HG02852 (cell line): ENCODE measurements around the gene TECTA.

Source experiments
- ATAC-seq: cut with Tn5 transposase; IDR thresholded peaks from one replicate; pipeline ENCODE4 v1.9.1; 2021; ENCODE audit warnings: mild to moderate bottlenecking, moderate library complexity; ENCODE audit not compliant: unreplicated experiment

Gene TECTA

DNA sequence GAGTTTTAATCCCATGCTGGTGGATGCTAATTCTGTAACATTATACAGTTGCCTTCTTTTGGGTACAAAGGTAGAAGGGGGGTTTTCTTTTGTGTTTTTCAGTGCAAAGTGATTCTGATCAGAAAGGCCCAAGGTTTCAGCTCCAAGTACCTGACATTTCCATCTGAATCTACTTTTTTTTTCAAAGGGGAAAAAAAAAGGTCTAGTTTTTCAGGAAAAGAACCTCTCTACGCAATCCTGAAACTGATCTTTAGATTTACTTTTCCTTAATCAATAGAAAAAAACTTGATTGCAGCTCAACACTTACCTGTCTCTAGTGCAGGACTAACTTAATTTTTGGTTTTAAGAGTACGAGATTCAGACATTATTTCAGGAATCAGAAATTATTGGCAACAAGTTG, at the start of gene TECTA:
TECTA (plus strand) TSS at position 301 of the 400 bp plus-strand sequence. CDS start 1,423 bp downstream, outside the sequence.
- no peak for ATAC-seq

DNA sequence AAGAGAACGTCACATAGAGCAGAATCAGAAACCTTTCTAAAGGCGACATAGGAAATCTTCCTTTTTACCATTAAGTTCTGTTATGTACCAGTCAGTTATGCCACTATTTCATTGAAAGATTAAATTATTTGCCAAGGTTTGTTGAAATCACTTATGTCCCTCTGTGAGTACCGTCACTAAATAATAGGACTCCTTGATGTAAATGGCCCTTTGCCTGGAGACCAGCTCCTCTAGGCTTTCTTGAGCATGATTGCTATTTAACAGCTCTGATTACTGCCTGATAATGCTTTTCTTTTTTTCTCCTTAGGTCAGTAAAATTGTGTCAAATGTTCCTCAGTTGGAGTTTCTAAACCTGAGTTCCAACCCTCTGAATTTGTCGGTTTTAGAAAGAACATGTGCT, 47.8 kb upstream of the TECTA start:
- no peak for ATAC-seq

DNA sequence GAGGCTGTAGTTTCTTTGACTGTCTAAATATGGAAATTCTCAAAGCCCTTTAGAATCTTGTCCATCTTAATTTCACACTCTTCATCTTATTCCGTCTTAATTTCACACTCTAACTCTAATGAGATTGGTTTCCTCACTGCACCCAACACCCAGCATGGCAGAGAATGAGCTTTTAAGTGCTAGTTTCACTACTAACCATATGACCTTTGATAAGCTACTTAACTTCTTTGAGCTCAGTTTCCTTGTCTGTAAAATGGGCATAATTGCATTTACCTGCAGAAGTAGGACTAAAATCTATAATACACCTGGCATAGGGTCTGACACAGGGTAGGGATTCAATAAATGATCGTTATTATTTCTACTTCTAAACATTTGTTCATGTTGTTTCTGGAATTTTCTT, 46.8 kb upstream of the TECTA start:
- ATAC-seq = no peak

DNA sequence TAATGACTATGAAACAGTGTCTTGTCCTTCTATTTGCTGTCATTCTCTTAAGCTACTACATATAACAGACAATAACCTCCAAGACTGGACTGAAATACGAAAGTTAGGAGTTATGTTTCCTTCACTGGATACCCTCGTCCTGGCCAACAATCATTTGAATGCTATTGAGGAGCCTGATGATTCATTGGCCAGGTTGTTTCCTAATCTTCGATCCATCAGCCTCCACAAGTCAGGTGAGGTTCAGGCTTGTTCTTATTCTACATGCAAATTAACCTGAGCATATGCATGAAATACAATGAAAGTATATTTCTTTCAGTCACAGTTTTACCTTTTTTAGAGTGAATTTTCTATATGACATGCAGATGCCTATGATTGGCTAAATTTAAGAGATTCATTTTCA, 46.0 kb upstream of the TECTA start:
- no peak for ATAC-seq

GRCh38 chr11:121057922-121058321, 43.1 kb upstream of the TECTA start:
- no peak for ATAC-seq

DNA sequence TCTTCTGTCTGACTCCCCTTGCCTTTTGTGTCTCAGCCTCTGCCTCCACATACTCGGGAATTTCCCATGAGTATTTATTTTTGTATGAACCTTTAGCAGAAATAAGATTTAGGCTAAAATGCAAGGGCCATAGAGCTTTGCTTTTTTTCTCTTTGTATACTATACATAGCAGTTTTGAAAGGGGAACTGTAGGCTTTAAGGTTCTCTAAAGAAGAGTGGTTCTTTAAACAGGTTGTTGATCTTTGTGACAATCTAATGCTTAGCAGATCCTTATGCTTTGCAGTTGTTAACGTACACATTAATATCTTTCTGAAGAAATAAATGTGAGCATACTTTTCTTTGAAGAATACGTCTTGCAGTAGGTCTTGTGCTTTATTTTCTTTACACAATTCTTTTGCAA, 42.1 kb upstream of the TECTA start:
- no peak for ATAC-seq

- ATAC-seq = peak; percentile 97
Observed at GRCh38 chr11:121059605-121060004, 41.4 kb upstream of the TECTA start.

DNA sequence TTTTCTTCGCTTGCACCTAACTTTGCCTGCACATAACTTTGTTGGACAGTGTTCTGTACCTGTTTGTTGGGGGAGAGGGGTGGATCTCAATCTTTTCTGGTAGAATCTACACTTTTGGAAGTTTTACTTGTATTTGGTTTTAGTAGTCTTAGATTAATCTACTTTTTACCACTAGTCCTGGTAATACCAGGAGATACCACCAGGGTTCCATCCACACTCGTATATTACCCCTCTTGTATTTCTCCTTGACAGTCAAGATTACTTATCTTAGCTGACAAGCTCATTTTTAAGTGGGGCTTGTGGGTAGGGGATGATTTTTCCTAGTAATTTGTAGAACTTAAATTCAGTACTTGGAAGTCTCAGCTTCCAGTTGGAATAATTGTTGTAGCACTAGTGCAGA, 37.3 kb upstream of the TECTA start:
- ATAC-seq = no peak

GRCh38 chr11:121066623-121067022, 34.4 kb upstream of the TECTA start:
- no peak for ATAC-seq

DNA sequence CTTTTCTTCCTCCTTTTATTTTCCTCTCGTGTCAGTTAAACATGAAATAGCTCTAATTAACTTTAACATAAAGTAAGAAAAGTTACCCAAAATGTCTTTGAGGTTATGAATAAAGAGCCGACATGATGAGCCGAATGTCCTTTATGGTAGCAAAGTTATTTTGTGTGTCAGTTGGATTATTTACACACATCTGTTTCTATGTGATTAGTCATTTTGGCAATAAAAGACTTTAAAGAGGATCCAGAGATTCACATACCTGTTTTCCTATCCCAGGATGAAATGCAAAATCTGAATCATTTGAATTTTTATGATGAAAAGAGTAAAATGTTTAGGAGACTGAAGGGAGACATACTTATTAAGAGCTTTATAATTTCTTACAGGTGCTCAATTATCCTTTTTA, 34.0 kb upstream of the TECTA start:
- no peak for ATAC-seq

GRCh38 chr11:121067453-121067852, 33.6 kb upstream of the TECTA start:
- no peak for ATAC-seq

GRCh38 chr11:121067962-121068647, 32.9 kb upstream of the TECTA start:
- ATAC-seq = no peak

DNA sequence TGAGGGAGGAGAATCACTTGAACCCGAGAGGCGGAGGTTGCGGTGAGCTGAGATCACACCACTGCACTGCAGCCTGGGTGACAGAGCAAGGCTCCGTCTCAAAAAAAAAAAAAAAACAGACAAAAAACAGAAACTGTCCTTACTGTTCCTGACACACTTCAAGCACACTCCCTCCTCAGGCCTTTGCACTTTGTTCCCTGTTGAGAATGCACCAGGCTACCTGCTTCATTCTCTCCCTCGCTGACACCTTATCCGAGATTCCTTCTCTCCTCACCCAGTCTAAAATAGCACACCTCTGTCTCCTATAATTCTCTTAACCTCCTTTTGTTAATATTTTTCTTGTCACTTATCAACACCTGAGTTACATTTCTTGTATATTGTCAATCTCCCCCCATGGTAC, 32.3 kb upstream of the TECTA start:
- no peak for ATAC-seq

DNA sequence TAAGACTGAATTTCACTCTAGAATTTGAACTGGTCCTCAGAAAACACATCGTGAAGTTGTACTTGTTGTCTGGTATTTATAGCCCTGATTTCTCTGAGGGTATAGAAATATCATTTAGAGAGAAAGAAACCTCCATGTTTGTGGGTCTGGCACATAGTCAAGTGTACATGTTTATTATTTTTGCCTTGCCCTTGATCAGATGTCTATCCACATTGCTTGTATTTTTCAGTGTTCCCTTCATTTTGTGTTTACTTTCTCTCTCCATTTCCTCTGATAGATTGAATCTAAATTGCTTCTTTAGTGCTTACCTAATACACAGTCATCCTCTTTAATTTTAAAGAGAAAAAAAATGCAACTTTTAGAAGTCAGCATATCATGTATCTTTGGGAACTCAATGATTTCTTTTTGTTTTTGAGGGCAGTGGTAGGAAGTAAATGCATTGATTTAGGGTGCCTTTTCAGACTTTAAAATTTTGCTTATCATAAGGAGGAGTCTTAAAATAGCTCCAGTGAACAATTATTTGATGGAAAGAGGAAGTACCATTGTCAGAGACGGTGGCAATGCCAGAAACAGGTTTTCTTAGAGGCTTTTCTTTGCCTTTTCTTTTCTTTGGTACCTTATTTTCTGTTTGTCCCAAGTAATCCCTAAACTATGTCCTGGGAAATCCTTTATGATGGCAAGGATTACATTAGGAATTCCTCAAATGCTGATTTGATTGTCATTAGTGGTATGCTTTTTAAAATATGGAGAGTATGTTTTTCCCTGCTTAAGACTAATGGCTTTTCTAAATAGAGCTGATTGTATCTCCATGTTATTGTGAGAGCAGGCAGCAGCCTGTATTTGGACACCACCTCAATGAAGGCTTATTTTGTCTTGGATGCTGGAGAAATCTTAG, 29.8 kb upstream of the TECTA start:
- ATAC-seq = no peak

GRCh38 chr11:121071846-121072450, 29.1 kb upstream of the TECTA start:
- no peak for ATAC-seq

DNA sequence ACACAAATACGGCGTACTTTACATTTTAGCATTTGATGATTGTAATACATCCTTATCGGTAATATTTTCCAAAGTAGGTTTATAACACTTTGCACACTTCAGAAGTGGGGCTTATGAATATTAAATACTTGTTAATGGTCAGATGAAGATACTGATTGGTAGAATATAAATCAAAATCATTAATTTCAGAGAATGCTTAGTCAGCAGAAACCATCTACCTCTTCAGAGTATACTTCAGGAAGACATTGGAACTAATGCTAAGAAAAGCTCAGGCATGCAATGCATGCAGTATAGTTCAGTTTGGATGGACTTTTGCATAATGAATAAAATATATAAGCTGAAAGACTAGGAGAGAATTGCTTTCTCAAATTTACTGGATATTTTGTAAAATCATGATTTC, 19.7 kb upstream of the TECTA start:
- ATAC-seq = no peak

DNA sequence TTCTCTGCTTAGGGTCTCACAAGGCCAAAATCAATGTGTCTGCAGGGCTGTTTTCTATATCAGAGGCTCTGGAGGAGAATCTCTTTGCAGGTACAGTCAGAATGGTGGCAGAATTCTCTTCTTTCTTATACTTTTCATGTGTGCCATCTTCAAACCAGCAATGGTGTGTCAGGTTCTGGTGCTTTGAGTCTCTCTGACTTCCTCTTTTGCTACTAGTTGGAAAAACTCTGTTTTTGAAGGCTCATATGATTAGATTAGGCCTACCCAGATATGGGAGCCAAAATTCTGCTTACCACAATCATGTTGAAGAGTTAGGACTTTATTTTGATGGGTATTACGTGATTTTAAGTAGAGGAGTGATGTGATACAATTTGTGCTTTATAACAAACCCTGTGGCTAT, 18.8 kb upstream of the TECTA start:
- no peak for ATAC-seq

DNA sequence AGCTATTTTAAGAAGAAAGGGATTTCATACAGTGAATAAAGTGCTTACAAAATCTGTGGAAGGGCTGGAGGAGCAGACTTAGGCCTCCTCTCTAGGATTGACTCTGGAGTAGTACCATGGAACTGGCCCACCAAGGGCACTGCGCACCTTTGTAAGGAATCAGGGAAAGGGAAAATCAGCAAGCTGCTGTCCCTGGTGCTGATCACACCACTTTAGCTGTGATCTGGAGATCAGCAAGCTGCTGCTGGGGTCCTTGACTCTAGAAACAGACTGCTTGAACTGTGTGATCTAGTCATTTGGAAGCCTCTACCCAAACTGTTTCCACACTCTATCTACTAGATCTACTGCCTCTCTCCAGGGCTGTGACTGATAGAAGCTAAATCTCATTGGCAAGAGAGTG, 18.4 kb upstream of the TECTA start:
- ATAC-seq = no peak

GRCh38 chr11:121086866-121087265, 14.2 kb upstream of the TECTA start:
- no peak for ATAC-seq

DNA sequence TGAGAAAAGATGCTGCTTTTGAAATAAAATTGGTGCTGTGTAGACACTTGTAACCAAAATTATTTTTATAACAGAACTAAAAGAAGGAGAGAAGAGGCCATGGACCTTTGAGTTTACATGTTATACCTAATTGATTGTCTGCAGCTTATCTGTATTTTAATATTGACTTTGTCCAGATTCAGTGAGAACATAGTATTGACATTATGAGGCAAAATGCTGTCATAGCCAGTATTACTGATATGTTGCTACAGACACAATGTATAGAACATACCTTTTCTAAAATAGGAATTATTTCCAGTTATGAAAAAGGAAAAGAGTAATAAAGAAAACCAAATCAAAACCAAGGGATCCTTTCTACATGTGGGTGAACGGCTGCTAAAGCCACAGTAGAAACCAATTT, 11.5 kb upstream of the TECTA start:
- no peak for ATAC-seq

DNA sequence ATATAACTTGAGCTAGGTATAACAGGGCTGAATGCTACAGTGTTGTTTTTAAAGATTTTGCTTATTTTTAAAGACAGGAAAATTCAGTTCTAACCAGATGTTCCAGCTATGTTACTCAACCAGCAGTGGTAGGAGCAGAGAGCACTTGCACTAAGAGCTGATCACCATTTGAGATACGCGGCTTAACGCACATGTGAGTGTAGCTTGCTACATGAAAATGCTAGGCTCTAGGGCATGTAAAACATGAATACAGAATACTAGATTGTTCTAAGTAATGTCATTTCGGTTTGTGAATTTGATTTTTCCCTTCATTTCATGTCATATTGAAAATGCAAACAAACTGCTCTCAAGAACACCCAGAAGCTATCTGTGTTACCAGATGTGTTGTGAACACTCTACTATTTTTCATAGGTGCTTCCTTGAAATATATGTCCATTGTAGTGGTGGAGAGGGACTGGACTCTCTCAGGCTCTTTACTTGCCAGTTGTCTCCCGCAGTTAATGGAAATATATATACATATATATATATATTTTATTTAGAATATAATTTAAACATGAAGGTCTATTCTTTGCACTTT, 10.8 kb upstream of the TECTA start:
- ATAC-seq = no peak
